ENCODE measurements around the gene ZNF593OS. TPM values are rescaled to one million over a fixed set of nuclear protein-coding genes. Genes with fewer than 3 reads are reported as not detected.
A peak's percentile ranks its signal among the peaks of the same experiment; 100 is the strongest.

Gene ZNF593OS
- total RNA-seq, 1 donor: not detected

DNA sequence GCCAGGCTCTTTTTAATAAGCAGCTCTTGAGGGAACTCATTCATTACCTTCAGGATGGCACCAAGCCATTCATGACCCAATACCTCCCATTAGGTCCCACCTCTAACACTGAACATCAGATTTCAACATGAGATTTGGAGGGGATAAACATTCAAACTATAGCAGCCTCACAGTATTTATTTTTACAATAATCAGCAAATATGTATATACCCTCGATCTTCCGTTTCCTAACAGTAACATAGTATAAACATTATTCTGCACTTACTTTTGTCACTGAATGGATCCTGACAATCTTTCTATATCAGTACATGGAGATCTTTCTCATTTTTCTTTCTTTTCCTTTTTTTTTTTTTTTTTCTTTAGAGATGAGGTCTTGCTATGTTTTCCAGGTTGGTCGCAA is 24.2 kb upstream of the ZNF593OS start:
- no peak overlapping the region for H3K4me3 ChIP-seq (ENCODE audit: low read depth, low read length)
- no peak for TF ChIP-seq CTCF (IDR thresholded peaks at IDR 0.05; ENCODE audit: insufficient read depth, low read depth, low read length)
- no peak for DNase-seq (ENCODE audit: low read depth)

GRCh38 chr1:26191739-26192138 is 20.1 kb upstream of the ZNF593OS start:
- TF ChIP-seq CTCF (IDR thresholded peaks at IDR 0.05; ENCODE audit: insufficient read depth, low read depth, low read length): no peak
- H3K4me3 ChIP-seq (ENCODE audit: low read depth, low read length): no peak overlapping the region
- no peak for DNase-seq (ENCODE audit: low read depth)

GRCh38 chr1:26190373-26190987 is 18.8 kb upstream of the ZNF593OS start, which contains the start of gene CATSPER4:
Gene CATSPER4 (plus strand): TSS chr1:26190602. CDS start chr1:26190628, 26 bp downstream.
- TF ChIP-seq CTCF (IDR thresholded peaks at IDR 0.05; ENCODE audit: insufficient read depth, low read depth, low read length): peak; percentile 20
- DNase-seq (ENCODE audit: low read depth): peak; percentile 8
- no peak within 1 kb of the TSS for H3K4me3 ChIP-seq (ENCODE audit: low read depth, low read length)

- DNase-seq (ENCODE audit: low read depth): no peak
- no peak overlapping the region for H3K4me3 ChIP-seq (ENCODE audit: low read depth, low read length)
- no peak for TF ChIP-seq CTCF (IDR thresholded peaks at IDR 0.05; ENCODE audit: insufficient read depth, low read depth, low read length)
These were observed 18.2 kb upstream of the ZNF593OS start for GRCh38 chr1:26189751-26190275.

- no peak for TF ChIP-seq CTCF (IDR thresholded peaks at IDR 0.05; ENCODE audit: insufficient read depth, low read depth, low read length)
- no peak for DNase-seq (ENCODE audit: low read depth)
- H3K4me3 ChIP-seq (ENCODE audit: low read depth, low read length): no peak overlapping the region
These were observed 17.7 kb upstream of the ZNF593OS start for GRCh38 chr1:26189331-26189730.

DNA sequence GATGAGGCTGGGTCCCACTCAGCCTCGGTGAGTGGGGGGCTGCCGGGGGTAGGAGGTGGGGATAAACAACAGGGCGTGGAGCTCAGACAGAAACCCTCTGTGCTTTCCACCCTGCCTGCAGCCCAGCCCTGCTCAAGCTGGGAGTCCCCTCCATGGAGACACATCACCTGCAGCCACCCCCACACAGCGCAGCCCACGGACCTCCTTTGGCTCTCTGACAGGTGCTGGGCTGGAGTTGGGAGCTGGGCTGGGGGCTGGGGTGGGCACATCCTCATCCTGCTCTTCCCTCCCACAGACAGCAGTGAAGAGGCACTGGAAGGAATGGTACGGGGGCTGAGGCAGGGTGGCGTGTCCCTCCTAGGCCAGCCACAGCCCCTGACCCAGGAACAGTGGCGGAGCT is 16.8 kb upstream of the ZNF593OS start:
- no peak overlapping the region for H3K4me3 ChIP-seq (ENCODE audit: low read depth, low read length)
- no peak for DNase-seq (ENCODE audit: low read depth)
- no peak for TF ChIP-seq CTCF (IDR thresholded peaks at IDR 0.05; ENCODE audit: insufficient read depth, low read depth, low read length)

- H3K4me3 ChIP-seq (ENCODE audit: low read depth, low read length): no peak overlapping the region
- no peak for TF ChIP-seq CTCF (IDR thresholded peaks at IDR 0.05; ENCODE audit: insufficient read depth, low read depth, low read length)
- DNase-seq (ENCODE audit: low read depth): no peak
These were observed 16.2 kb upstream of the ZNF593OS start for GRCh38 chr1:26187882-26188281.
